HG03095 (cell line): ENCODE measurements around the gene ARNT2.

ENCODE experiments used
- ATAC-seq: cut with Tn5 transposase; IDR thresholded peaks from one replicate; pipeline ENCODE4 v1.9.1; 2021; ENCODE audit warnings: moderate library complexity; ENCODE audit not compliant: unreplicated experiment

The ARNT2 gene

GRCh38 chr15:80611543-80612080 is 207.4 kb downstream of the ARNT2 start:
- no peak for ATAC-seq

- no peak for ATAC-seq
Observed at GRCh38 chr15:80612118-80612823, 208.1 kb downstream of the ARNT2 start.

GRCh38 chr15:80613762-80614365 is 209.7 kb downstream of the ARNT2 start:
- no peak for ATAC-seq

GRCh38 chr15:80614711-80615360 is 210.7 kb downstream of the ARNT2 start:
- ATAC-seq: no peak

- no peak for ATAC-seq
Observed at GRCh38 chr15:80615361-80615736, 211.2 kb downstream of the ARNT2 start.

GRCh38 chr15:80615783-80616391 is 211.7 kb downstream of the ARNT2 start:
- ATAC-seq: no peak

GRCh38 chr15:80618685-80619400 is 214.7 kb downstream of the ARNT2 start:
- ATAC-seq: no peak

GRCh38 chr15:80619680-80620079 is 215.5 kb downstream of the ARNT2 start:
- no peak for ATAC-seq

GRCh38 chr15:80620141-80620540 is 216.0 kb downstream of the ARNT2 start:
- no peak for ATAC-seq

- no peak for ATAC-seq
Observed at GRCh38 chr15:80620931-80621330, 216.7 kb downstream of the ARNT2 start.

GRCh38 chr15:80626643-80627120 is 222.5 kb downstream of the ARNT2 start:
- no peak for ATAC-seq

- ATAC-seq: no peak
Observed at GRCh38 chr15:80629355-80629754, 225.2 kb downstream of the ARNT2 start.

GRCh38 chr15:80630981-80631380 is 226.8 kb downstream of the ARNT2 start:
- ATAC-seq: no peak

GRCh38 chr15:80633221-80633620 is 229.0 kb downstream of the ARNT2 start:
- ATAC-seq: no peak

- ATAC-seq: no peak
Observed at GRCh38 chr15:80635953-80636352, 231.8 kb downstream of the ARNT2 start.

- no peak for ATAC-seq
Observed at GRCh38 chr15:80636675-80637074, 232.5 kb downstream of the ARNT2 start.

GRCh38 chr15:80637747-80638146 is 233.6 kb downstream of the ARNT2 start:
- no peak for ATAC-seq

GRCh38 chr15:80638553-80639167 is 234.5 kb downstream of the ARNT2 start:
- no peak for ATAC-seq

- ATAC-seq: no peak
Observed at GRCh38 chr15:80639168-80639555, 235.0 kb downstream of the ARNT2 start.

GRCh38 chr15:80640531-80641121 is 236.4 kb downstream of the ARNT2 start:
- ATAC-seq: no peak
